Spleen (tissue), 11 donors: ENCODE measurements around the gene NOSIP. TPM values are rescaled to one million over a fixed set of nuclear protein-coding genes. Genes with fewer than 3 reads are reported as not detected.

Experiments used
- DNase-seq: peaks from one replicate; pipeline ENCODE4 v3.0.0-alpha.2; 2020
- H3K27ac ChIP-seq, 8 donors: fragments of 200-600 bp; sonication (generic) in 7 of 8; 1 replicate in 4 of 8; 2 replicates in 4 of 8; pipeline versions ENCODE4 v1.5.0 to v1.8.0; 2016 to 2021; ENCODE audit warnings: inconsistent platforms in 4 of 8, mild to moderate bottlenecking in 4 of 8, moderate library complexity in 1 of 8
- H3K27me3 ChIP-seq, 7 donors: fragments of 200-600 bp; sonication (generic) in 6 of 7; replicated peaks in 1 of 7; 1 replicate in 4 of 7; 2 replicates in 3 of 7; pipeline versions ENCODE4 v1.5.0 to v1.8.0; 2016 to 2021; ENCODE audit warnings: inconsistent platforms in 3 of 7, mild to moderate bottlenecking in 1 of 7
- H3K36me3 ChIP-seq, 6 donors: fragments of 200-600 bp; sonication (generic) in 5 of 6; 1 replicate in 4 of 6; 2 replicates in 2 of 6; pipeline versions ENCODE4 v1.5.0 to v1.8.0; 2016 to 2021; ENCODE audit warnings: inconsistent platforms in 2 of 6
- H3K4me1 ChIP-seq, 6 donors: fragments of 200-600 bp; sonication (generic) in 5 of 6; 1 replicate in 3 of 6; 2 replicates in 3 of 6; pipeline versions ENCODE4 v1.5.0 to v1.8.0; 2016 to 2021; ENCODE audit warnings: inconsistent platforms in 3 of 6
- H3K4me3 ChIP-seq, 8 donors: fragments of 200-600 bp; sonication (generic) in 7 of 8; 1 replicate in 4 of 8; 2 replicates in 4 of 8; pipeline versions ENCODE4 v1.5.0 to v1.8.0; 2016 to 2021; ENCODE audit warnings: inconsistent platforms in 4 of 8, mild to moderate bottlenecking in 4 of 8, moderate library complexity in 2 of 8
- H3K9me3 ChIP-seq, 8 donors: fragments of 200-600 bp; sonication (generic) in 7 of 8; 1 replicate in 4 of 8; 2 replicates in 4 of 8; pipeline versions ENCODE4 v1.5.0 to v1.8.0; 2016 to 2021; ENCODE audit warnings: inconsistent platforms in 4 of 8
- CTCF ChIP-seq, 11 experiments: fragments of 200-600 bp in 7 of 11; fragments of 450-650 bp in 4 of 11; sonication (generic) in 4 of 11; IDR thresholded peaks in 8 of 11; conservative IDR thresholded peaks in 3 of 11; 1 replicate in 7 of 11; 2 replicates in 4 of 11; pipeline versions ENCODE4 v1.4.0 to v1.8.0; 2016 to 2021; ENCODE audit warnings: antibody characterized with exemption in 11 of 11, inconsistent platforms in 4 of 11, mild to moderate bottlenecking in 1 of 11
- POLR2A ChIP-seq, 3 donors: fragments of 450-650 bp; IDR thresholded peaks; one replicate each; pipeline ENCODE4 v1.5.1; 2017; ENCODE audit warnings: antibody characterized with exemption in 3 of 3, mild to moderate bottlenecking in 1 of 3
- POLR2AphosphoS5 ChIP-seq, 3 donors: sonication (generic); formaldehyde crosslinking; IDR thresholded peaks; one replicate each; pipeline ENCODE4 v1.5.1; 2017; ENCODE audit warnings: antibody characterized with exemption in 3 of 3
- WGBS, 5 donors: extraction: QIAGEN DNeasy Blood & Tissue Kit in 3 of 5; methylation state at CpG; one replicate each; pipeline versions ENCODE4 v1.1.5 to v1.1.7; 2013 to 2018; 5-methylcytosine and 5-hydroxymethylcytosine counted together
- intact Hi-C: fragments of 100-400 bp; cut with DNase I; formaldehyde crosslinking; loops from one replicate; pipeline ENCODE4 v1.15.0; 2023; ENCODE audit warnings: low total_unique reads
- polyA plus RNA-seq, 3 donors: library from polyadenylated mRNA; stranded (reverse); fragments of 200-250 nt; gene quantifications; one replicate each; pipeline ENCODE4 v1.2.1, GENCODE V29; 2013
- total RNA-seq, 7 donors: library from RNA; depleted of rRNA in 3 of 7; stranded (reverse); fragments of >200 nt in 3 of 7; fragmentation: NEBNext Ultra II Directional in 4 of 7; extraction: Animal tissue kit (Norgen Biotek cat#: 25700) in 4 of 7; gene quantifications; one replicate each; pipeline versions ENCODE4 v1.1.0 to v1.2.1, GENCODE V29; 2016 to 2021
- donor health status: healthy with polysubstance abuse.
- donor health status: DM: no; HTN: no; CAD: no; lungs with moderate emphysema.
- donor health status: DM: no; HTN: no; CAD: no.
- donor health status: Bipolar disorder and iron deficiency.
- donor health status: healthy.
- donor health status: DM: no; HTN: no; CAD: no.
- donor health status: DM: yes; HTN: yes; CAD: no.

Gene NOSIP
- total and polyA plus RNA-seq, 10 donors, result 58.6 to 152 (median 71.7) TPM

DNA sequence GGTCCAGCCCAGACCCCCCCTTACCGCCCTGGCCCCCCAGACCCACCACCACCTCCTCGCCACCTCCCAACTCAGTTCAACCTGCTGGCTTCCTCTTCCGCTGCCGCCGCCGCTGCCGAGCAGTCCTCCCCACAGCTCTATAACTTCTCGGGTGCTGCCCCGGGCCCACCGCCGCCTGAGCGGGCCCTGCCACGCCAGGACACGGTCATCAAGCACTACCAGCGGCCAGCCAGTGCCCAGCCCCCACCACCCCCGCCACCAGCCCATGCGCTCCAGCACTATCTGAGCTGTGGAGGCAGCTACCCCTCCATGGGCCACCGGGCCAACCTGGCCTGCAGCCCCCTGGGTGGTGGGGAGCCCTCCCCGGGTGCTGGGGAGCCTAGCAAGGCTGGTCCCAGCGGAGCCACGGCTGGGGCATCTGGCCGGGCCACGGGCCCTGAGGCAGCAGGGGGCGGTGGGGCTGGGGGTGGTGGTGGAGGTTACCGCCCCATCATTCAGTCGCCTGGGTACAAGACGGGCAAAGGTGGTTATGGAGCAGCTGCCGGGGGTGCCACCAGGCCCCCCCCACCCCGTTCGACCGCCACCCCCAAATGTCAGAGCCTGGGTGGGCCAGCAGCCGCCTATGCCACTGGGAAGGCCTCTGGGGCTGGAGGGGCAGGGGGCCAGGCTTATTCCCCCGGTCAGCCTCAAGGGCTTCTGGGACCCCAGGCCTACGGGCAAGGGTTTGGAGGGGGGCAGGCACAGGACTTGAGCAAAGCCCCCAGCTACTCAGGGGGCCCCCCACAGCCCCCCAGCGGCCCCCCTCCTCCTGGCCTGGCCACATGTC lies 14.8 kb upstream of the NOSIP start:
- TF ChIP-seq POLR2AphosphoS5 (IDR thresholded peaks at IDR 0.05) (peak in 2 of 3 donors; percentile 3 to 7), CTCF (IDR thresholded peaks at IDR 0.05 in 8 of 11, conservative IDR thresholded peaks at IDR 0.05 in 3 of 11) (no peak)
- Histone ChIP-seq H3K36me3 (peaks cover 9 to 67% (median 62%) of the 10 kb centered on the region in 6 donors), H3K4me3 (no peak overlapping the region), H3K27ac (no peak overlapping the region), H3K9me3 (no peaks in the 10 kb centered on the region), H3K4me1 (peaks cover 16 to 51% (median 28%) of the 10 kb centered on the region in 6 donors), H3K27me3 (no peaks in the 10 kb centered on the region)
- no peak for DNase-seq
- intact Hi-C loops, result loop anchor here (10.0 kb wide), 1 partner anchor 70 kb away; the partner anchor contains the start of genes BCL2L12 and IRF3
- 94 to 96% (median 94%) methylated on average over 27 to 35 of the region's 35 CpGs for WGBS, 5 donors

DNA sequence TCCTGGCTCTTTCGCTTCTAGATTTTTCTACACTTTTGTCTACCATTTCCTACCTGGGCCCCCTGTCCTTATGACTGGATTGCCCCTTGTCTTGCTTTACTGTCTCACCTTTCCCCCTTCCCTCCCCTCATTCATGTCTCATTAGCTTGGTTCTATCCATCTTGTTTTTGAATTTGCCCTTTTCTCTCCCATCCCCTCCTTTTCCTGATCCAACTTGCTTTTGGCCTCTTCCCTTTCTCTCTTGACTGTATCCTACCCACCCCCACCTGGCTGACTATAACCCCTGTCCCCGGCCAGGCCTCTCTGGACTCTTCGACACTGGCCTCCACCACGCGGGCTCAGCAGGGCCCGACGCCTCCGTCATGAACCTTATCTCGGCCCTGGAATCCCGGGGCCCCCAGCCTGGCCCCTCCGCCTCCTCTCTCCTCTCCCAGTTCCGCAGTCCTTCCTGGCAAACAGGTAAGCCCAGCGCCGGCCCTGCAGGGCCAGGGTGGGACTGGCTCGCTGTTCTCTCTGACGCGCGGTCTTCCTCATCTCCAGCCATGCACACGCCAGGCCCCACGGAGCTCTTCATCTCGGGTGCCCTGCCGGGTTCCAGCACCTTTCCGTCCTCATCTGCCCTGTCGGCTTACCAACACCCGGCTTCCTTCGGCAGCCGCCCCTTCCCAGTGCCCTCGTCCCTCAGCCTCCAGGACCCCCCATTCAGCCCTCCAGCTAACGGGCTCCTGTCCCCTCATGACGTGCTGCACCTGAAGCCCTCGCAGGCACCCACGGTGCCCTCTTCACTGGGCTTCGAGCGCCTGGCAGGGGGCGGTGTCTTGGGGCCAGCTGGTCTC lies 14.0 kb upstream of the NOSIP start:
- intact Hi-C loops, result loop anchor here (10.0 kb wide), 1 partner anchor 70 kb away; the partner anchor contains the start of genes BCL2L12 and IRF3
- peak; percentile 79 for DNase-seq
- peaks cover 4 to 59% (median 55%) of the 10 kb centered on the region in 6 donors for H3K36me3 ChIP-seq

DNA sequence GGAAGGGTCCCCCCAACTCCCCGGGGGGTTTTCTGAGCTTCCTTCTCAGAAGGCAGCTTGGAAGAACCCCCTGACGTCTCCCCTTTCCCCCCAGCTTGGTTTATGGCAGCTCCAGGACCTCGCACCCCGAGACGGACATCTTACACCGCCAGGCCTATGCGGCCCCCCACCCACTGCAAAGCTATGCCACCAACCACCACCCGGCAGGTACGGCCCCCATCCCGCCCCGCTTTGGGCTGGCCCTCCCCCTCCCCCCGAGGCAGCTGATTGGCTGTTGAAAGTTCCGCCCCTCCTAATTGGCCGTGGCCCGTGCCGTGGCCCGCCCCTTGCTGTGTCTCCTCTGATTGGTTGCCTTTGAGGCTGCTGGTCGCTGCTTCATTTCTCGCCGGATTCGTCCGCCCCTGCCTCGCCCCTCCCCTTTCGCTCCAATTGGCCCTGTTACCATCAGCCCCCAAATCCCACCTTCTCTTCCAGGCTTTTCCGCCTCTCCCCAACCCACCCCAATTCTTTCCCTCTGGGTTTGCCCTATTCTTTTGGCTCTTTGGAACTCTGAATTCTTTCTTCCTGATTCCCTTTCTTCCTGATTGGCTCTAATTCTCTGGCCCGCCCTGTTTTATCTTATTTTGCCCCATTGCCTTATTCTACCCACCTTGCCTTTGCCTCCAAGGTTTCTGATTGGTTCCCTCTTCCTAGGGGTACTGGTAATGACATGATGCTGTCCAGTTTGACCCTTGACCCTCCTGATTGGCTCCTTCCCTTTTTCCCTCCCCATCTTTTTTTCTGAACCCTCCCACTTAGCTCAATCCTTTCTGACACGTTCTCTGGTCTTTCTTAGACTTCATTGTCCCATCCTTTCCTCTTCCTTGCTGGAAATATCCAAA lies 13.1 kb upstream of the NOSIP start:
- Histone ChIP-seq H3K27ac (peak overlapping the region; percentile 35 to 96 (median 92)), H3K9me3 (no peaks in the 10 kb centered on the region), H3K36me3 (peaks cover 3 to 50% (median 46%) of the 10 kb centered on the region in 6 donors), H3K4me3 (peak overlapping the region in 7 of 8 donors; percentile 76 to 99 (median 96)), H3K4me1 (peaks cover 16 to 63% (median 34%) of the 10 kb centered on the region in 6 donors), H3K27me3 (no peaks in the 10 kb centered on the region)
- TF ChIP-seq POLR2A (IDR thresholded peaks at IDR 0.05), result no peak
- peak in 2 of 3 donors; percentile 52 to 70 for TF ChIP-seq POLR2AphosphoS5 (IDR thresholded peaks at IDR 0.05)
- 7 to 13% (median 9%) methylated on average over 18 to 27 of the region's 27 CpGs for WGBS, 5 donors
- intact Hi-C loops, result loop anchor here (10.0 kb wide), 1 partner anchor 71 kb away; the partner anchor contains the start of genes BCL2L12 and IRF3
- DNase-seq, result peak; percentile 95

More for the DNA sequence above, 14.0 kb upstream of the NOSIP start:
- no peaks in the 10 kb centered on the region for H3K9me3 ChIP-seq
- peaks cover 16 to 60% (median 34%) of the 10 kb centered on the region in 6 donors for H3K4me1 ChIP-seq
- no peak overlapping the region for H3K4me3 ChIP-seq
- H3K27ac ChIP-seq, result peak overlapping the region in 6 of 8 donors; percentile 52 to 96 (median 92)
- 94 to 96% (median 95%) methylated on average over 35 of the region's 35 CpGs for WGBS, 5 donors
- TF ChIP-seq POLR2A (IDR thresholded peaks at IDR 0.05) (no peak), POLR2AphosphoS5 (IDR thresholded peaks at IDR 0.05) (peak in 2 of 3 donors; percentile 38 to 42)
- H3K27me3 ChIP-seq, result no peaks in the 10 kb centered on the region

DNA sequence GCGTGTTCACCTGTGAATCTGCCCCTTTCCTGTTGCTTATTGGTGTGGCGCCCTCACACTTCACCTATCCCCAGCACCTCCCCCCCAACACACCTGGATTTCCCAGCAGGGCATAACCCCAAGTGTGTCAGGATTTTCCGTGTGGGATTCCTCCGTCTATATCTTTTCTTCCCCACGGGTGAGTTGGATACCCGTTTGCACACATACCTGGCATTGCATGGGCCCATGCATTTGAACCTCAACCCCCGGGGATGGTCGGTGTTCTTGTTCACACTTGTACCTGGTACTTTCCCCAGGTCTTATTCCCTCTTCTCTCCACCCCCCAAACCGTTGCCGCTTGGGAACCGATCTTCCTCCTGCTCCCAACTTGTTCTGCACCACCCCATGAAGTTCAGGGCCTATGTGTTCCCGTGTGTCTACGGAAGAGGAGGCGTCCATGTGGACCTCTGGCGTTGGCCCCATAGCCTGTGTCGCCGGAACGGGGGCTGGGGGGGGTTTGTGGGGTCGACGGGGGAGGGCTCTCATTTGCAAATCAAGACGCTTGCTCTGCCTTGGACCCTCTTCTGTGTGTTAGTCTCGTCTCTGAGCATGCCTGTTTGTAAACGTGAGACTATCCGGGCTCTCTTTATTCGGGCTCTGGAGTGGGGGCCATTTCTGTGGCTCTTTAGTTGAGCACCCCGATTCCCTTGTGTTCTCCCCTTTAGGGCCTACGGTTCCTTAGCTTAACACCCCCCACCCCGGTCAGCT lies 12.3 kb upstream of the NOSIP start:
- Histone ChIP-seq H3K27me3 (no peaks in the 10 kb centered on the region), H3K27ac (peak overlapping the region; percentile 35 to 96 (median 92)), H3K4me3 (peak overlapping the region; percentile 76 to 99 (median 96)), H3K36me3 (peaks cover 3 to 42% (median 38%) of the 10 kb centered on the region in 6 donors), H3K9me3 (no peaks in the 10 kb centered on the region), H3K4me1 (peaks cover 16 to 63% (median 34%) of the 10 kb centered on the region in 6 donors)
- peak; percentile 79 for DNase-seq
- no peak for TF ChIP-seq POLR2A (IDR thresholded peaks at IDR 0.05)
- no peak for TF ChIP-seq POLR2AphosphoS5 (IDR thresholded peaks at IDR 0.05)
- TF ChIP-seq CTCF (IDR thresholded peaks at IDR 0.05 in 8 of 11, conservative IDR thresholded peaks at IDR 0.05 in 3 of 11), result no peak
- intact Hi-C loops, result loop anchor here (10.0 kb wide), 1 partner anchor 72 kb away; the partner anchor contains the start of genes BCL2L12 and IRF3
- WGBS, 5 donors, result 2 to 6% (median 4%) methylated on average over 27 to 28 of the region's 28 CpGs
